Body of pancreas (tissue), 4 donors: ENCODE measurements around the gene SBNO1.

ENCODE experiments used
- POLR2A ChIP-seq, 3 donors: fragments of 450-650 bp; IDR thresholded peaks; one replicate each; pipeline ENCODE4 v1.6.1; 2016; ENCODE audit warnings: antibody characterized with exemption in 3 of 3, mild to moderate bottlenecking in 2 of 3
- TF ChIP-seq, protein P1 (sequence below), 7 experiments: fragments of 450-650 bp in 4 of 7; fragments of 200-600 bp in 3 of 7; sonication (generic) in 3 of 7; IDR thresholded peaks; one replicate each; pipeline ENCODE4 v1.5.1; 2016 to 2019; ENCODE audit warnings: antibody characterized with exemption in 7 of 7

DNA sequence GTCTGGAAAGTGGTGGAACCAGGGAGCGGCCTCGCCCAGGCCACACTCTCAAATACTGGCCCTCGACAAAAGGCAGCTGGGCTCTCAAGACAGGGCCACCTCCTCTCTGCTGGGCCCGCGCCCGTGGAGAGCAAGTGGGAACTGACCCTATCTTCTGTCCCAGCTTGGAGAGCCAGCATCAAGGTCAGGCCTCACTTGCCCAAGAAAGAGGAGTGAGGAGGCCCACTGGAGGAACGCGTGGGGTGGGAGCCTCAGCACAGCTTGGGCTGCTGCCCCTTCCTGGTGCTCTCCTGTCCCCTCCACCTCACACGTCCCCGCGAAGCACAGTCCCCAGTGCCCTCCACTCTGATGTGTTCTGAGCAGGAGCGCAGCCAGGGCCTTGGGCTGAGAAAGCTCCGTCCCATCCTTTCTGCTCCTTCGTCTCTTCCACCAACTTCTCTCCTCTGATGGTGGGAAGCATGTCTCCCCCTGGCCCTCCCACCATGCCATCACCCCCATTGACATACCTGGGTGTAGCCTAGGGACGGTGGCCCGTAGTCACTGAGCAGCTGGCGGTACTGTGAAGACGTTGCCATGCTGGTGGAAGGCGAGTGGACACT lies 97.9 kb downstream of the SBNO1 start:
- TF ChIP-seq, protein P1, sequence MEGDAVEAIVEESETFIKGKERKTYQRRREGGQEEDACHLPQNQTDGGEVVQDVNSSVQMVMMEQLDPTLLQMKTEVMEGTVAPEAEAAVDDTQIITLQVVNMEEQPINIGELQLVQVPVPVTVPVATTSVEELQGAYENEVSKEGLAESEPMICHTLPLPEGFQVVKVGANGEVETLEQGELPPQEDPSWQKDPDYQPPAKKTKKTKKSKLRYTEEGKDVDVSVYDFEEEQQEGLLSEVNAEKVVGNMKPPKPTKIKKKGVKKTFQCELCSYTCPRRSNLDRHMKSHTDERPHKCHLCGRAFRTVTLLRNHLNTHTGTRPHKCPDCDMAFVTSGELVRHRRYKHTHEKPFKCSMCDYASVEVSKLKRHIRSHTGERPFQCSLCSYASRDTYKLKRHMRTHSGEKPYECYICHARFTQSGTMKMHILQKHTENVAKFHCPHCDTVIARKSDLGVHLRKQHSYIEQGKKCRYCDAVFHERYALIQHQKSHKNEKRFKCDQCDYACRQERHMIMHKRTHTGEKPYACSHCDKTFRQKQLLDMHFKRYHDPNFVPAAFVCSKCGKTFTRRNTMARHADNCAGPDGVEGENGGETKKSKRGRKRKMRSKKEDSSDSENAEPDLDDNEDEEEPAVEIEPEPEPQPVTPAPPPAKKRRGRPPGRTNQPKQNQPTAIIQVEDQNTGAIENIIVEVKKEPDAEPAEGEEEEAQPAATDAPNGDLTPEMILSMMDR (IDR thresholded peaks at IDR 0.05) = no peak
- TF ChIP-seq POLR2A (IDR thresholded peaks at IDR 0.05) = no peak
